NCI-H774 (cell line): ENCODE data around the gene IQSEC2.

Source experiments
- DNase-seq: peaks from one replicate; lab custom pipeline; 2025; lab: John Stamatoyannopoulos, UW

Gene IQSEC2

GRCh38 chrX:53305219-53305995, 24.0 kb upstream of the IQSEC2 start:
- no peak for DNase-seq

GRCh38 chrX:53303195-53303594, 21.8 kb upstream of the IQSEC2 start:
- DNase-seq: no peak

- no peak for DNase-seq
Measured at GRCh38 chrX:53300157-53300556, 18.8 kb upstream of the IQSEC2 start.

GRCh38 chrX:53294024-53294648, 12.8 kb upstream of the IQSEC2 start:
- DNase-seq: no peak

GRCh38 chrX:53291596-53291995, 10.2 kb upstream of the IQSEC2 start:
- DNase-seq: no peak

GRCh38 chrX:53290441-53291041, 9.2 kb upstream of the IQSEC2 start:
- no peak for DNase-seq

GRCh38 chrX:53288189-53288588, 6.8 kb upstream of the IQSEC2 start:
- DNase-seq: no peak

GRCh38 chrX:53287493-53288138, 6.2 kb upstream of the IQSEC2 start:
- no peak for DNase-seq

GRCh38 chrX:53286171-53286570, 4.8 kb upstream of the IQSEC2 start:
- no peak for DNase-seq

- DNase-seq: no peak
Measured at GRCh38 chrX:53285591-53285990, 4.2 kb upstream of the IQSEC2 start.

GRCh38 chrX:53284684-53285447, 3.5 kb upstream of the IQSEC2 start:
- DNase-seq: no peak

- DNase-seq: no peak
Measured at GRCh38 chrX:53283567-53283966, 2.2 kb upstream of the IQSEC2 start.

- DNase-seq: no peak
Measured at GRCh38 chrX:53283099-53283498, 1.7 kb upstream of the IQSEC2 start.

- no peak for DNase-seq
Measured at GRCh38 chrX:53281963-53282695, 745 bp upstream of the IQSEC2 start.

- DNase-seq: no peak
Measured at GRCh38 chrX:53280331-53281320, 758 bp downstream of the IQSEC2 start.

- DNase-seq: no peak
Measured at GRCh38 chrX:53279296-53280237, 1.8 kb downstream of the IQSEC2 start.

- no peak for DNase-seq
Measured at GRCh38 chrX:53272808-53273337, 8.5 kb downstream of the IQSEC2 start.

GRCh38 chrX:53269536-53270107, 11.8 kb downstream of the IQSEC2 start:
- no peak for DNase-seq
